ENCODE data around the gene TXNRD2. TPM values are rescaled to one million over a fixed set of nuclear protein-coding genes. Genes with fewer than 3 reads are reported as not detected.

TXNRD2 gene
- total RNA-seq, 1 experiment from 2014 or later = 22.4 TPM

DNA sequence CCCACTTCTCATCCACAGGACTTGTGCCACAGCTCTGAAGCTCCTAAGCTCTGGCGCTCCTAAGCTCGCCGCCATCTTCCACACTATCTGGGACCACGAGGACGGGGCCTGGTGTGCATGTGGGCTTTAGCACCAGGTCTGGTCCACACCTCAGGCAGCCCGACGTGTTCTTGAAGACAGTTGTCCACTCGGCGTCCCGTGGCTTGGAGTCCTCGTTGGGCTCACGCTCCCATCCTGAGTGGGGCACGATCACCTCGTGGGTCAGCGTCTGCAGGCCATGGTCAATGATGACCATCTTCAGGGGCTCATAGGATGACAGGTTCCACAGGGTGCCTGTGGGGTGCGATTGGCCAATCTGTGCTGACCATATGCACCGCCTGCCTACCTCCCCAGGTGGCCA is 37.1 kb upstream of the TXNRD2 start:
- Histone ChIP-seq H3K4me1 (replicated peaks; ENCODE audit: insufficient read depth) (peaks cover 19% of the 10 kb centered on the region), H3K9me3 (ENCODE audit: insufficient read depth, low read depth) (no peaks in the 10 kb centered on the region), H3K4me2 (no peak overlapping the region), H4K20me1 (ENCODE audit: insufficient read depth) (no peaks in the 10 kb centered on the region; the same call in 1 of the 2 replicates), H3F3A (ENCODE audit: insufficient read depth, low read depth) (peaks cover 12% of the 10 kb centered on the region; the same call in 1 of the 2 replicates), H3K27ac (no peak overlapping the region), H3K79me2 (ENCODE audit: low read depth) (no peaks in the 10 kb centered on the region), H3K4me3 (no peak overlapping the region), H2AFZ (no peak overlapping the region), H3K36me3 (ENCODE audit: low read depth) (no peaks in the 10 kb centered on the region), H3K9me2 (ENCODE audit: insufficient read depth) (no peaks in the 10 kb centered on the region), H3K27me3 (ENCODE audit: insufficient read depth, low read depth) (no peaks in the 10 kb centered on the region)
- no peak for DNase-seq
- BruUV-seq (replicated peaks) = no TSS peak
- ChIA-PET POLR2A (ENCODE audit: unreplicated experiment) (no interaction called here), CTCF (no interaction called here)
- intact Hi-C loops (cut with micrococcal nuclease; ENCODE audit: unreplicated experiment) = no loop called here
- TF ChIP-seq, protein P1, sequence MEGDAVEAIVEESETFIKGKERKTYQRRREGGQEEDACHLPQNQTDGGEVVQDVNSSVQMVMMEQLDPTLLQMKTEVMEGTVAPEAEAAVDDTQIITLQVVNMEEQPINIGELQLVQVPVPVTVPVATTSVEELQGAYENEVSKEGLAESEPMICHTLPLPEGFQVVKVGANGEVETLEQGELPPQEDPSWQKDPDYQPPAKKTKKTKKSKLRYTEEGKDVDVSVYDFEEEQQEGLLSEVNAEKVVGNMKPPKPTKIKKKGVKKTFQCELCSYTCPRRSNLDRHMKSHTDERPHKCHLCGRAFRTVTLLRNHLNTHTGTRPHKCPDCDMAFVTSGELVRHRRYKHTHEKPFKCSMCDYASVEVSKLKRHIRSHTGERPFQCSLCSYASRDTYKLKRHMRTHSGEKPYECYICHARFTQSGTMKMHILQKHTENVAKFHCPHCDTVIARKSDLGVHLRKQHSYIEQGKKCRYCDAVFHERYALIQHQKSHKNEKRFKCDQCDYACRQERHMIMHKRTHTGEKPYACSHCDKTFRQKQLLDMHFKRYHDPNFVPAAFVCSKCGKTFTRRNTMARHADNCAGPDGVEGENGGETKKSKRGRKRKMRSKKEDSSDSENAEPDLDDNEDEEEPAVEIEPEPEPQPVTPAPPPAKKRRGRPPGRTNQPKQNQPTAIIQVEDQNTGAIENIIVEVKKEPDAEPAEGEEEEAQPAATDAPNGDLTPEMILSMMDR (conservative IDR thresholded peaks at IDR 0.05) = no peak
- no peak for TF ChIP-seq EZH2 (IDR thresholded peaks at IDR 0.05; ENCODE audit: low read depth)

DNA sequence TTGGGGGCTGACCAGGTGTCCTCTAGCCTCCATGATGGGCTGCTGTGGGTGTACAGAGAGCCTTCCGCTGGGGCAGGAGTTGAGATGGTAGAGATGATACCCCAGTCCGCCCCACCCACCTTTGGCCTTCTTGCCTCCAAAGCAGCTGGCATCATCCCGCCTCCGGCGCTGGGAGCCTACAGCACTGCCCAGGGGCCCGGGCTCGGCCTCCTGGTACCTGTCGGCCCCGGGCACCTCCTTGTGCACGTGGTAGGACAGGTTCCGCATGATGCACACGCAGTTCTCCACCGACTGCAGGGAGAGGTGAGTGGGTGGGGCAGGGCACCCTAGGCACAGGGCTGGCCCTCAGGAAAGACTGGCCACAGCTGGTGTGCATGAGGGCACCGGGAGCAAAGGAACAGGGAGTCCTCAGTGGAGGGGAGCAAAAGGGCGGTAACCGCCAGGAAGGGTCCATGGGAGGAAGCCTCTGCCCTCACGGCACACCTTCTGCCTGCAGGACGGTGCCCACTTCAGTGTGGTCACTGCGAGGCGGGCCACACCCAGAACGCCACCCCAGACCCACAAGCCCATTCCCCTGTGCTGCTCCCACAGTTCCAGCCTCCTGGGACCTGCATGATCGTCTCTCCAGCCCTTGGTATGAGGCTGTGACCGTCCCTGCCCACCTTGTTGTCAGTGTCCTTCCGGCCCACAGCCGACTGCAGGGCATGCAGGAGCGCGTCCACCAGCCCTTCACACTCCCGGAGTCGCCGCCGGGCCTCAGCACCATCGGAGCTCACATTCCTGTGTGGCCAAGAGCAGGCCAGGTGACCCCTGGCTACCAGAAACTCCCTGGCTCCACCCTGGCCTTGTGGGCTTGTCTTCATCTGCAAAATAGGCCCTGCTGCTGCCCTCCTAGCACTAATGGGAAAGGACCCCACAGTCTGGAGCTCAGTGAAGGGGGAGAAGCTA is 36.0 kb upstream of the TXNRD2 start:
- TF ChIP-seq, protein P1 (conservative IDR thresholded peaks at IDR 0.05) = no peak
- no peak for TF ChIP-seq EZH2 (IDR thresholded peaks at IDR 0.05; ENCODE audit: low read depth)
- intact Hi-C loops (cut with micrococcal nuclease; ENCODE audit: unreplicated experiment) = no loop called here
- Histone ChIP-seq H4K20me1 (ENCODE audit: insufficient read depth) (no peaks in the 10 kb centered on the region), H3K9me3 (ENCODE audit: insufficient read depth, low read depth) (no peaks in the 10 kb centered on the region), H3K4me2 (no peak overlapping the region), H3K27me3 (ENCODE audit: insufficient read depth, low read depth) (no peaks in the 10 kb centered on the region), H3K79me2 (ENCODE audit: low read depth) (no peaks in the 10 kb centered on the region), H3K27ac (no peak overlapping the region), H2AFZ (no peak overlapping the region), H3K4me3 (no peak overlapping the region), H3F3A (ENCODE audit: insufficient read depth, low read depth) (peaks cover 14% of the 10 kb centered on the region; the same call in 1 of the 2 replicates), H3K4me1 (replicated peaks; ENCODE audit: insufficient read depth) (peaks cover 17% of the 10 kb centered on the region), H3K9me2 (ENCODE audit: insufficient read depth) (no peaks in the 10 kb centered on the region), H3K36me3 (ENCODE audit: low read depth) (no peaks in the 10 kb centered on the region)
- BruUV-seq (replicated peaks) = no TSS peak
- DNase-seq = no peak
- CTCF ChIA-PET = no interaction called here
- POLR2A ChIA-PET (ENCODE audit: unreplicated experiment) = no interaction called here

DNA sequence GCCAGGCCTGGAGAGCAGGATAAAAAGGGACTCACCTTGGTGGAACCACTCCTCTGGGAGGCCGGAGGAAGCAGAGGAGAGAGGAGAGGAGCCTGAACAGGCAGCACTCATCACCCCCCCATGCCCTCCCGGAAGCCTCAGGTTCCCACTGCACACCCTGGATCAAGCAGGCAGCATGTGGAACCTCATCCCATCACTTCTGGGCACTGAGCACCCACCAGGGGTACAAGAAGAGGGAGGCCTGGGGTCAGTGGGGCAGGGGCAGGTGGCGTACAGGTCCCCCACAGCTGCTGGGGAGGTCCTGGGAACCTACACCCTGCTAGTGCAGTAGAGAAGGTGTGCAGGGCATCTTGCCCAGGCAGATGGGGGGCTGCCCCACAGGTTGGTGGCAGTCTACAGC is 35.1 kb upstream of the TXNRD2 start:
- H3K4me2 ChIP-seq = no peak overlapping the region
- no peak for DNase-seq
- no peaks in the 10 kb centered on the region for H4K20me1 ChIP-seq (ENCODE audit: insufficient read depth)
- TF ChIP-seq EZH2 (IDR thresholded peaks at IDR 0.05; ENCODE audit: low read depth) = no peak
- TF ChIP-seq, protein P1 (conservative IDR thresholded peaks at IDR 0.05) = no peak
- ChIA-PET POLR2A (ENCODE audit: unreplicated experiment) (no interaction called here), CTCF (no interaction called here)
- H2AFZ ChIP-seq = no peak overlapping the region
- H3K36me3 ChIP-seq (ENCODE audit: low read depth) = no peaks in the 10 kb centered on the region
- peaks cover 14% of the 10 kb centered on the region; the same call in 1 of the 2 replicates for H3F3A ChIP-seq (ENCODE audit: insufficient read depth, low read depth)
- BruUV-seq (replicated peaks) = no TSS peak
- H3K9me3 ChIP-seq (ENCODE audit: insufficient read depth, low read depth) = no peaks in the 10 kb centered on the region
- H3K27ac ChIP-seq = no peak overlapping the region
- H3K9me2 ChIP-seq (ENCODE audit: insufficient read depth) = no peaks in the 10 kb centered on the region
- H3K4me3 ChIP-seq = no peak overlapping the region
- H3K4me1 ChIP-seq (replicated peaks; ENCODE audit: insufficient read depth) = peaks cover 17% of the 10 kb centered on the region
- no peaks in the 10 kb centered on the region for H3K79me2 ChIP-seq (ENCODE audit: low read depth)
- intact Hi-C loops (cut with micrococcal nuclease; ENCODE audit: unreplicated experiment) = no loop called here
- H3K27me3 ChIP-seq (ENCODE audit: insufficient read depth, low read depth) = no peaks in the 10 kb centered on the region

All from PC-9 (cell line).